OCI-LY7 (cell line): ENCODE measurements around the gene TMEM35B. TPM values are rescaled to one million over a fixed set of nuclear protein-coding genes. Genes with fewer than 3 reads are reported as not detected.
"Not testable (repeated sequence)": the region's sequence is repeated elsewhere in the genome, so short reads cannot be mapped to it uniquely, and the experiment has no call there.

Source experiments
- BruUV-seq: library from RNA; stranded (reverse); fragments of 400-500 nt; replicated peaks from 2 replicates; lab custom pipeline; 2021; lab: Mats Ljungman, UMichigan
- CTCF ChIA-PET: fragments of 300-600 bp; sonication (Branson Sonifier 250); formaldehyde crosslinking; loops from one replicate; lab custom pipeline; 2022; ENCODE audit warnings: antibody characterized with exemption; ENCODE audit not compliant: unreplicated experiment; lab: Charles Lee
- POLR2A ChIA-PET: fragments of 300-600 bp; sonication (Branson Sonifier 250); formaldehyde crosslinking; loops from one replicate; lab custom pipeline; 2022; ENCODE audit warnings: antibody characterized with exemption; lab: Charles Lee
- DNase-seq: peaks from one replicate; pipeline ENCODE4 v3.0.0-alpha.2; 2015; ENCODE audit warnings: low spot score
- H2AFZ ChIP-seq: fragments of 200-600 bp; sonication (generic), shearing (Covaris generic); 2 replicates; pipeline ENCODE4 v1.6.1; 2014; ENCODE audit warnings: mild to moderate bottlenecking, antibody characterized with exemption, low read length, moderate library complexity
- H3K27ac ChIP-seq: fragments of 200-600 bp; sonication (generic); 2 replicates; pipeline ENCODE4 v1.5.1; 2014; ENCODE audit warnings: mixed run types, low read depth, mild to moderate bottlenecking, moderate library complexity, low read length, inconsistent platforms; ENCODE audit not compliant: poor library complexity, severe bottlenecking
- H3K36me3 ChIP-seq: fragments of 200-600 bp; sonication (generic); 2 replicates; pipeline ENCODE4 v1.6.1; 2014; ENCODE audit warnings: mild to moderate bottlenecking, antibody characterized with exemption, low read length, moderate library complexity, mixed read lengths; ENCODE audit not compliant: insufficient read depth
- H3K4me1 ChIP-seq: fragments of 200-600 bp; sonication (generic); 2 replicates; pipeline ENCODE4 v1.5.1; 2014; ENCODE audit warnings: mild to moderate bottlenecking, low read length; ENCODE audit not compliant: insufficient read depth, poor library complexity, severe bottlenecking
- H3K4me2 ChIP-seq: fragments of 200-600 bp; sonication (generic); 2 replicates; pipeline ENCODE4 v1.6.1; 2014; ENCODE audit warnings: mild to moderate bottlenecking, low read length
- H3K4me3 ChIP-seq: fragments of 200-600 bp; sonication (generic); 2 replicates; pipeline ENCODE4 v1.5.1; 2014; ENCODE audit warnings: mild to moderate bottlenecking, low read depth, low read length; ENCODE audit not compliant: poor library complexity, severe bottlenecking
- H3K79me2 ChIP-seq: fragments of 200-600 bp; sonication (generic); 2 replicates; pipeline ENCODE4 v1.6.1; 2016; ENCODE audit warnings: low read depth, mild to moderate bottlenecking, low read length, moderate library complexity, mixed read lengths; ENCODE audit not compliant: insufficient read depth
- H3K9me2 ChIP-seq: fragments of 200-600 bp; sonication (generic); 2 replicates; pipeline ENCODE4 v1.6.1; 2016; ENCODE audit warnings: mild to moderate bottlenecking, low read length, mixed read lengths; ENCODE audit not compliant: insufficient read depth
- H3K9me3 ChIP-seq: fragments of 200-600 bp; sonication (generic); 2 replicates; pipeline ENCODE4 v1.6.1; 2014; ENCODE audit warnings: mild to moderate bottlenecking, mixed run types, low read length, mixed read lengths
- H4K20me1 ChIP-seq: fragments of 200-600 bp; sonication (generic); 2 replicates; pipeline ENCODE4 v1.6.1; 2014; ENCODE audit warnings: mild to moderate bottlenecking, antibody characterized with exemption, low read length, moderate library complexity, mixed read lengths; ENCODE audit not compliant: insufficient read depth
- CTCF ChIP-seq: fragments of 200-600 bp; sonication (generic); conservative IDR thresholded peaks from 2 replicates; pipeline ENCODE4 v1.5.1; 2014; ENCODE audit warnings: mild to moderate bottlenecking, antibody characterized with exemption, low read length, moderate library complexity, mixed read lengths
- EZH2phosphoT487 ChIP-seq: fragments of 200-600 bp; sonication (generic); IDR thresholded peaks from 2 replicates; pipeline ENCODE4 v1.6.1; 2018; ENCODE audit warnings: low read depth, borderline replicate concordance, mild to moderate bottlenecking, mixed run types, antibody characterized with exemption, low read length, moderate library complexity, mixed read lengths
- intact Hi-C: fragments of 100-400 bp; cut with micrococcal nuclease; formaldehyde crosslinking; loops from one replicate; pipeline ENCODE4 v1.10.0; 2022; ENCODE audit not compliant: unreplicated experiment
- total RNA-seq, 2 experiments: library from RNA; depleted of rRNA in 1 of 2; stranded (reverse); fragments of >200 nt in 1 of 2; shearing (Covaris generic) in 1 of 2; gene quantifications; 2 replicates each; pipeline ENCODE4 v1.2.3, GENCODE V29; 2014 to 2022

The TMEM35B gene
- total RNA-seq, 2 experiments from 2014 or later = 15.5 to 19.8 TPM

- peaks cover 13% of the 10 kb centered on the region; the same call in 1 of the 2 replicates for H3K36me3 ChIP-seq
- intact Hi-C loops = loop anchor here (10.0 kb wide), 1 partner anchor 134 kb away; the partner anchor contains the start of gene SMIM12
- 0 out of 2 replicates have a peak, but pooled peaks cover 2% of the 10 kb centered on the region for H4K20me1 ChIP-seq
- H3K4me1 ChIP-seq = peaks cover 9% of the 10 kb centered on the region
- no peak overlapping the region for H2AFZ ChIP-seq
- no peaks in the 10 kb centered on the region for H3K9me2 ChIP-seq
- no peak overlapping the region for H3K4me2 ChIP-seq
- no peak overlapping the region for H3K4me3 ChIP-seq
- H3K9me3 ChIP-seq = no peaks in the 10 kb centered on the region
- BruUV-seq = no TSS peak
- TF ChIP-seq EZH2phosphoT487 (no peak), CTCF (no peak)
- ChIA-PET CTCF (no interaction called here), POLR2A (interaction anchor here (0.5 kb wide), 1 partner anchor 30 kb away, joined by 3 read pairs; no protein-coding TSS in a partner anchor)
- H3K79me2 ChIP-seq = peaks cover 6% of the 10 kb centered on the region; the same call in 1 of the 2 replicates
- no peak overlapping the region for H3K27ac ChIP-seq
- no peak for DNase-seq
Measured at GRCh38 chr1:34988581-34988980, 3.4 kb upstream of the TMEM35B start.

DNA sequence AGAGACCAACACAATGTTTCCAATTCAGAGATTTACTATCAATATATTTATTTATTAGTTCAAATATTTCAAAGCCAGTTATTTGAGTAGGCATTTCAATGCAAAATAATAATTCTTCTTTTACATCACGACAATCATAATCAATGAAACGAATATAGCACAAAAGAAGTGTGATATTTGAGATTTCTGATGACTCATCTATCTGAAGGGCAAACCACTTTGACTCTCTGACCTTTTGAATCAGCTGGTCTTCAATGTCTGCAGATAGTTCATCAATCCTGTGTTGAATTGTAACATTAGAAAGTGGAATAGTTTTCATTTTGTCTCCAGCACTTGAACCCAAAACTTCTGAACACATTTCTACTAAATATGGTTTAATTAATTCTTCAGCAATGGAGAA is 3.0 kb upstream of the TMEM35B start:
- DNase-seq = no peak
- Histone ChIP-seq H2AFZ (no peak overlapping the region), H3K9me3 (no peaks in the 10 kb centered on the region), H3K36me3 (peaks cover 13% of the 10 kb centered on the region; the same call in 1 of the 2 replicates), H3K4me1 (peaks cover 13% of the 10 kb centered on the region), H4K20me1 (0 out of 2 replicates have a peak, but pooled peaks cover 2% of the 10 kb centered on the region), H3K4me3 (no peak overlapping the region), H3K79me2 (peaks cover 6% of the 10 kb centered on the region; the same call in 1 of the 2 replicates), H3K27ac (no peak overlapping the region), H3K9me2 (no peaks in the 10 kb centered on the region), H3K4me2 (no peak overlapping the region)
- no peak for TF ChIP-seq EZH2phosphoT487
- TF ChIP-seq CTCF = no peak
- intact Hi-C loops = loop anchor here (10.0 kb wide), 1 partner anchor 133 kb away; the partner anchor contains the start of gene SMIM12
- POLR2A ChIA-PET = no interaction called here
- CTCF ChIA-PET = no interaction called here
- no TSS peak for BruUV-seq

GRCh38 chr1:34987018-34987417 is 1.9 kb upstream of the TMEM35B start:
- Histone ChIP-seq H3K9me2 (no peaks in the 10 kb centered on the region), H3K9me3 (no peaks in the 10 kb centered on the region), H3K4me1 (peaks cover 20% of the 10 kb centered on the region), H4K20me1 (0 out of 2 replicates have a peak, but pooled peaks cover 2% of the 10 kb centered on the region), H3K27ac (no peak overlapping the region), H3K4me3 (no peak overlapping the region), H3K4me2 (no peak overlapping the region), H3K79me2 (peaks cover 6% of the 10 kb centered on the region; the same call in 1 of the 2 replicates), H2AFZ (no peak overlapping the region), H3K36me3 (peaks cover 13% of the 10 kb centered on the region)
- no TSS peak for BruUV-seq
- intact Hi-C loops = loop anchor here (10.0 kb wide), 1 partner anchor 132 kb away; the partner anchor contains the start of gene SMIM12
- ChIA-PET CTCF (no interaction called here), POLR2A (interaction anchor here (0.8 to 3.1 kb wide), 2 partner anchors 44 to 203 kb away, joined by 3 to 27 read pairs; partner anchors contain the start of gene ZMYM6)
- TF ChIP-seq CTCF (no peak), EZH2phosphoT487 (no peak)
- DNase-seq = no peak

GRCh38 chr1:34985609-34985904 is 410 bp upstream of the TMEM35B start:
- Histone ChIP-seq H3K4me3 (peak overlapping the region; percentile 76), H2AFZ (peak overlapping the region; percentile 93), H3K4me2 (peak overlapping the region; percentile 93), H3K36me3 (peaks cover 21% of the 10 kb centered on the region), H3K4me1 (peaks cover 28% of the 10 kb centered on the region), H3K27ac (peak overlapping the region; percentile 39)
- ChIA-PET CTCF (interaction anchor here (1.1 kb wide), 1 partner anchor 93 kb away, joined by 4 read pairs; the partner anchor contains the start of gene ZMYM1), POLR2A (interaction anchor here (1.1 to 3.1 kb wide), 5 partner anchors 10 to 45 kb away, joined by 3 to 27 read pairs (median 4); partner anchors contain the start of gene ZMYM6)
- TSS peak; percentile 71 for BruUV-seq
- intact Hi-C loops = loop anchor here (10.0 kb wide), 1 partner anchor 131 kb away; the partner anchor contains the start of gene SMIM12
- not testable (repeated sequence) for H4K20me1 ChIP-seq, H3K9me3 ChIP-seq, H3K9me2 ChIP-seq, DNase-seq, H3K79me2 ChIP-seq
